A549 (cell line): ENCODE measurements around the gene SKAP1.

Experiments used
- CBX8 ChIP-seq: fragments of 200-600 bp; sonication (generic); IDR thresholded peaks from 2 replicates; pipeline ENCODE4 v1.6.1; 2016
- EP300 ChIP-seq, 2 experiments: fragments of >200 bp; sonication (Bioruptor Twin); formaldehyde crosslinking; IDR thresholded peaks; 2 replicates in 1 of 2; 3 replicates in 1 of 2; pipeline ENCODE4 v1.6.1; 2016 to 2017
- GATA3 ChIP-seq: IDR thresholded peaks from 2 replicates; pipeline ENCODE4 v1.6.1; 2012; ENCODE audit warnings: borderline replicate concordance
- HOXA7 ChIP-seq: fragments of 250-450 bp; sonication (Bioruptor Pico); IDR thresholded peaks from 2 replicates; pipeline ENCODE4 v1.5.0; 2020; ENCODE audit warnings: mild to moderate bottlenecking, moderate library complexity
- POLR2A ChIP-seq: IDR thresholded peaks from 2 replicates; pipeline ENCODE4 v1.6.1; 2012; ENCODE audit warnings: mild to moderate bottlenecking, low read length
- RAD21 ChIP-seq, 2 experiments: fragments of >200 bp in 1 of 2; sonication (Bioruptor Twin) in 1 of 2; formaldehyde crosslinking in 1 of 2; IDR thresholded peaks in 1 of 2; conservative IDR thresholded peaks in 1 of 2; 2 replicates in 1 of 2; 3 replicates in 1 of 2; pipeline ENCODE4 v1.6.1; 2012 to 2018; ENCODE audit warnings: inconsistent platforms in 1 of 2
- RARB ChIP-seq: fragments of 250-450 bp; sonication (Bioruptor Pico); IDR thresholded peaks from 2 replicates; pipeline ENCODE4 v1.8.0; 2021; ENCODE audit warnings: mild to moderate bottlenecking, moderate library complexity
- RFX5 ChIP-seq: fragments of 450-650 bp; IDR thresholded peaks from 2 replicates; pipeline ENCODE4 v1.7.1; 2014; ENCODE audit warnings: antibody characterized with exemption, mild to moderate bottlenecking, moderate library complexity
- SREBF2 ChIP-seq: fragments of 450-650 bp; IDR thresholded peaks from 2 replicates; pipeline ENCODE4 v1.6.1; 2014; ENCODE audit warnings: mild to moderate bottlenecking, moderate library complexity
- TF ChIP-seq, protein P1 (sequence below): fragments of >200 bp; sonication (Bioruptor Twin); formaldehyde crosslinking; IDR thresholded peaks from 3 replicates; pipeline ENCODE4 v1.5.1; 2016
- TF ChIP-seq, protein P2 (sequence below): fragments of 200-600 bp; sonication (generic); IDR thresholded peaks from 2 replicates; pipeline ENCODE4 v1.6.1; 2016; ENCODE audit warnings: antibody characterized with exemption, mild to moderate bottlenecking, moderate library complexity
- TF ChIP-seq, protein P3 (sequence below): fragments of 450-650 bp; IDR thresholded peaks from 2 replicates; pipeline ENCODE4 v1.6.1; 2014; ENCODE audit warnings: antibody characterized with exemption

DNA sequence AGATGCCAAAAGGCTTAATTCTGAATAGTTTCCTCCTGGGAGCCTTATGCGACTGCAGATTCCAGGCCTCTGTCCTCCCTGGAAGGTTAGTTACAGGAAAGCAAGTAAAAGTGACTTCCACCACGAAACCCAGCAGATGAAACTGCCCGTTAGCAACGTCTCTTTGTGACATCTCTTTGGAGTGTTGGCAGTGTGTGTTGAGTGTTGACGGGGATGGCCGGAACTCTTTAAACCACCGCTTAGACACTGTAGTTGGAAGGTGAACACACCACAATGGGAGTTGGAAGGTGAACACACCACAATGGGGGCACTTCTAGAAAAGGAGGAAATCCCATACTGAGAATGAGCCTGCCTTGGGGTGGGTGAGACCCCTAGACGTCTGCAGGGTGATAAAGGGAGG lies 858 bp downstream of the SKAP1 start:
- TF ChIP-seq RFX5 (no peak), SREBF2 (no peak), CBX8 (no peak), RAD21 (conservative IDR thresholded peaks at IDR 0.05 in 1 of 2, IDR thresholded peaks at IDR 0.05 in 1 of 2) (no peak), POLR2A (no peak), RARB (CRISPR knock-in tag) (no peak), HOXA7 (CRISPR knock-in tag) (no peak), GATA3 (no peak), EP300 (IDR thresholded peaks at IDR 0.05) (no peak)
- TF ChIP-seq, protein P1, sequence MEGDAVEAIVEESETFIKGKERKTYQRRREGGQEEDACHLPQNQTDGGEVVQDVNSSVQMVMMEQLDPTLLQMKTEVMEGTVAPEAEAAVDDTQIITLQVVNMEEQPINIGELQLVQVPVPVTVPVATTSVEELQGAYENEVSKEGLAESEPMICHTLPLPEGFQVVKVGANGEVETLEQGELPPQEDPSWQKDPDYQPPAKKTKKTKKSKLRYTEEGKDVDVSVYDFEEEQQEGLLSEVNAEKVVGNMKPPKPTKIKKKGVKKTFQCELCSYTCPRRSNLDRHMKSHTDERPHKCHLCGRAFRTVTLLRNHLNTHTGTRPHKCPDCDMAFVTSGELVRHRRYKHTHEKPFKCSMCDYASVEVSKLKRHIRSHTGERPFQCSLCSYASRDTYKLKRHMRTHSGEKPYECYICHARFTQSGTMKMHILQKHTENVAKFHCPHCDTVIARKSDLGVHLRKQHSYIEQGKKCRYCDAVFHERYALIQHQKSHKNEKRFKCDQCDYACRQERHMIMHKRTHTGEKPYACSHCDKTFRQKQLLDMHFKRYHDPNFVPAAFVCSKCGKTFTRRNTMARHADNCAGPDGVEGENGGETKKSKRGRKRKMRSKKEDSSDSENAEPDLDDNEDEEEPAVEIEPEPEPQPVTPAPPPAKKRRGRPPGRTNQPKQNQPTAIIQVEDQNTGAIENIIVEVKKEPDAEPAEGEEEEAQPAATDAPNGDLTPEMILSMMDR: no peak
- TF ChIP-seq, protein P2, sequence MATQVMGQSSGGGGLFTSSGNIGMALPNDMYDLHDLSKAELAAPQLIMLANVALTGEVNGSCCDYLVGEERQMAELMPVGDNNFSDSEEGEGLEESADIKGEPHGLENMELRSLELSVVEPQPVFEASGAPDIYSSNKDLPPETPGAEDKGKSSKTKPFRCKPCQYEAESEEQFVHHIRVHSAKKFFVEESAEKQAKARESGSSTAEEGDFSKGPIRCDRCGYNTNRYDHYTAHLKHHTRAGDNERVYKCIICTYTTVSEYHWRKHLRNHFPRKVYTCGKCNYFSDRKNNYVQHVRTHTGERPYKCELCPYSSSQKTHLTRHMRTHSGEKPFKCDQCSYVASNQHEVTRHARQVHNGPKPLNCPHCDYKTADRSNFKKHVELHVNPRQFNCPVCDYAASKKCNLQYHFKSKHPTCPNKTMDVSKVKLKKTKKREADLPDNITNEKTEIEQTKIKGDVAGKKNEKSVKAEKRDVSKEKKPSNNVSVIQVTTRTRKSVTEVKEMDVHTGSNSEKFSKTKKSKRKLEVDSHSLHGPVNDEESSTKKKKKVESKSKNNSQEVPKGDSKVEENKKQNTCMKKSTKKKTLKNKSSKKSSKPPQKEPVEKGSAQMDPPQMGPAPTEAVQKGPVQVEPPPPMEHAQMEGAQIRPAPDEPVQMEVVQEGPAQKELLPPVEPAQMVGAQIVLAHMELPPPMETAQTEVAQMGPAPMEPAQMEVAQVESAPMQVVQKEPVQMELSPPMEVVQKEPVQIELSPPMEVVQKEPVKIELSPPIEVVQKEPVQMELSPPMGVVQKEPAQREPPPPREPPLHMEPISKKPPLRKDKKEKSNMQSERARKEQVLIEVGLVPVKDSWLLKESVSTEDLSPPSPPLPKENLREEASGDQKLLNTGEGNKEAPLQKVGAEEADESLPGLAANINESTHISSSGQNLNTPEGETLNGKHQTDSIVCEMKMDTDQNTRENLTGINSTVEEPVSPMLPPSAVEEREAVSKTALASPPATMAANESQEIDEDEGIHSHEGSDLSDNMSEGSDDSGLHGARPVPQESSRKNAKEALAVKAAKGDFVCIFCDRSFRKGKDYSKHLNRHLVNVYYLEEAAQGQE: no peak
- TF ChIP-seq, protein P3, sequence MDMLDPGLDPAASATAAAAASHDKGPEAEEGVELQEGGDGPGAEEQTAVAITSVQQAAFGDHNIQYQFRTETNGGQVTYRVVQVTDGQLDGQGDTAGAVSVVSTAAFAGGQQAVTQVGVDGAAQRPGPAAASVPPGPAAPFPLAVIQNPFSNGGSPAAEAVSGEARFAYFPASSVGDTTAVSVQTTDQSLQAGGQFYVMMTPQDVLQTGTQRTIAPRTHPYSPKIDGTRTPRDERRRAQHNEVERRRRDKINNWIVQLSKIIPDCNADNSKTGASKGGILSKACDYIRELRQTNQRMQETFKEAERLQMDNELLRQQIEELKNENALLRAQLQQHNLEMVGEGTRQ: no peak
